GM12892 (cell line): ENCODE results near the gene CBR3.

Experiments used
- POLR2A ChIP-seq: IDR thresholded peaks from 2 replicates; pipeline ENCODE4 v1.6.1; 2011; ENCODE audit warnings: low read depth, low read length, control low read depth
- POLR2AphosphoS5 ChIP-seq: IDR thresholded peaks from 2 replicates; pipeline ENCODE4 v1.6.1; 2011; ENCODE audit warnings: low read depth, low read length, control low read depth
- TAF1 ChIP-seq: IDR thresholded peaks from 2 replicates; pipeline ENCODE4 v1.6.1; 2011; ENCODE audit warnings: low read depth, mild to moderate bottlenecking, control low read depth, low read length, borderline replicate concordance

- no peak for TF ChIP-seq POLR2A
- TF ChIP-seq TAF1: no peak
- no peak for TF ChIP-seq POLR2AphosphoS5
These were observed 38.2 kb upstream of the CBR3 start for GRCh38 chr21:36096398-36097290.
